Pancreas (tissue), 10 donors: ENCODE measurements around the gene FAM193A. TPM values are rescaled to one million over a fixed set of nuclear protein-coding genes. Genes with fewer than 3 reads are reported as not detected.
"Not testable (repeated sequence)": the region's sequence is repeated elsewhere in the genome, so short reads cannot be mapped to it uniquely, and the experiment has no call there.

Source experiments
- ATAC-seq, 4 donors: fragments of 200-7000 bp; cut with Tn5 transposase; one replicate each; pipeline versions ENCODE4 v1.8.0 to v1.9.1; 2020; ENCODE audit warnings: mild to moderate bottlenecking in 4 of 4, moderate library complexity in 4 of 4
- DNase-seq, 6 donors: peaks; one replicate each; pipeline ENCODE4 v3.0.0-alpha.2; 2020
- FAIRE-seq: peaks from 2 replicates; lab custom pipeline; 2012; peaks lifted over from hg19 to GRCh38; lab: Jason Lieb, UNC
- H3K27ac ChIP-seq, 4 donors: fragments of 200-600 bp; sonication (generic); 1 replicate in 3 of 4; 2 replicates in 1 of 4; pipeline versions ENCODE4 v1.5.0 to v1.8.0; 2020
- H3K27me3 ChIP-seq, 4 donors: fragments of 200-600 bp; one replicate each; pipeline ENCODE4 v1.8.0; 2021
- H3K36me3 ChIP-seq, 3 donors: fragments of 200-600 bp; sonication (generic) in 1 of 3; one replicate each; pipeline versions ENCODE4 v1.5.0 to v1.8.0; 2020 to 2021
- H3K4me1 ChIP-seq, 3 donors: fragments of 200-600 bp; one replicate each; pipeline ENCODE4 v1.8.0; 2021
- H3K4me3 ChIP-seq, 4 donors: fragments of 200-600 bp; sonication (generic) in 2 of 4; one replicate each; pipeline versions ENCODE4 v1.5.0 to v1.8.0; 2020 to 2021
- H3K9me3 ChIP-seq, 4 donors: fragments of 200-600 bp; one replicate each; pipeline ENCODE4 v1.8.0; 2021
- CTCF ChIP-seq, 4 donors: fragments of 200-600 bp; sonication (generic) in 3 of 4; IDR thresholded peaks; one replicate each; pipeline versions ENCODE4 v1.5.0 to v1.8.0; 2021; ENCODE audit warnings: antibody characterized with exemption in 4 of 4
- WGBS, 2 donors: extraction: QIAGEN DNeasy Blood & Tissue Kit; methylation state at CpG; one replicate each; pipeline ENCODE4 v1.1.7; 2013; 5-methylcytosine and 5-hydroxymethylcytosine counted together
- intact Hi-C, 3 donors: fragments of 100-400 bp; cut with DNase I; formaldehyde crosslinking; loops; one replicate each; pipeline versions ENCODE4 v1.11.1 to v1.14.2; 2022
- polyA plus RNA-seq, 2 donors: library from polyadenylated mRNA; stranded (reverse); fragments of 200-250 nt; gene quantifications; one replicate each; pipeline ENCODE4 v1.2.3, GENCODE V29; 2013
- total RNA-seq, 6 donors: library from RNA; stranded (reverse); fragmentation: NEBNext Ultra II Directional in 4 of 6; extraction: Animal tissue kit (Norgen Biotek cat#: 25700) in 4 of 6; gene quantifications; one replicate each; pipeline versions ENCODE4 v1.2.1 to v1.2.4, GENCODE V29; 2021 to 2023
- donor health status: healthy with polysubstance abuse.
- donor health status: DM: no; HTN: no; CAD: no; lungs with moderate emphysema.
- donor health status: DM: no; HTN: no; CAD: no.
- donor health status: control.
- donor health status: control.
- donor health status: Bipolar disorder and iron deficiency.
- donor health status: DM: yes; HTN: yes; CAD: no.
- donor health status: DM: no; HTN: no; CAD: no.
- donor health status: DM: no; HTN: no; CAD: no.
- donor health status: DM: yes; HTN: yes; CAD: no.

Gene FAM193A
- total and polyA plus RNA-seq, 8 donors, result 10.1 to 17.0 (median 10.7) TPM

- FAIRE-seq (no peak), DNase-seq (no peak), ATAC-seq (no peak)
- intact Hi-C loops, result no loop called here
- Histone ChIP-seq H3K27me3 (no peaks in the 10 kb centered on the region), H3K9me3 (no peaks in the 10 kb centered on the region), H3K4me3 (no peak overlapping the region), H3K27ac (no peak overlapping the region), H3K4me1 (no peaks in the 10 kb centered on the region), H3K36me3 (peaks cover 0 to 13% (median 8%) of the 10 kb centered on the region in 3 donors)
- 91% methylated on average over 3 of the region's 3 CpGs for WGBS, 2 donors
- no peak for TF ChIP-seq CTCF (IDR thresholded peaks at IDR 0.05)
Measured at GRCh38 chr4:2723751-2724150, 187.3 kb downstream of the FAM193A start.

- Histone ChIP-seq H3K36me3 (peaks cover 4 to 13% (median 5%) of the 10 kb centered on the region in 3 donors), H3K4me1 (no peaks in the 10 kb centered on the region), H3K4me3 (no peak overlapping the region), H3K27ac (no peak overlapping the region), H3K27me3 (no peaks in the 10 kb centered on the region), H3K9me3 (no peaks in the 10 kb centered on the region)
- DNase-seq, result no peak
- ATAC-seq, result no peak
- no peak for TF ChIP-seq CTCF (IDR thresholded peaks at IDR 0.05)
- no peak for FAIRE-seq
- 96 to 97% methylated on average over 4 of the region's 4 CpGs for WGBS, 2 donors
- intact Hi-C loops, result no loop called here
Measured at GRCh38 chr4:2725380-2725779, 188.9 kb downstream of the FAM193A start.

GRCh38 chr4:2726881-2727280 is 190.4 kb downstream of the FAM193A start:
- H3K36me3 ChIP-seq, result peaks cover 4 to 11% (median 6%) of the 10 kb centered on the region in 3 donors
- 97 to 98% methylated on average over 17 of the region's 17 CpGs for WGBS, 2 donors
- H3K4me1 ChIP-seq, FAIRE-seq, intact Hi-C loops, H3K27me3 ChIP-seq, H3K9me3 ChIP-seq, H3K27ac ChIP-seq, ATAC-seq, H3K4me3 ChIP-seq: not testable (repeated sequence)
- peak in 1 of 6 donors; percentile 15 for DNase-seq

- no peaks in the 10 kb centered on the region for H3K4me1 ChIP-seq
- 81 to 88% methylated on average over 3 of the region's 3 CpGs for WGBS, 2 donors
- ATAC-seq (no peak), DNase-seq (no peak), FAIRE-seq (no peak)
- intact Hi-C loops, result no loop called here
- H3K27ac ChIP-seq, result no peak overlapping the region
- no peaks in the 10 kb centered on the region for H3K27me3 ChIP-seq
- no peak for TF ChIP-seq CTCF (IDR thresholded peaks at IDR 0.05)
- no peak overlapping the region for H3K4me3 ChIP-seq
- peaks cover 4 to 18% (median 5%) of the 10 kb centered on the region in 3 donors for H3K36me3 ChIP-seq
- H3K9me3 ChIP-seq, result no peaks in the 10 kb centered on the region
Measured at GRCh38 chr4:2728221-2728620, 191.8 kb downstream of the FAM193A start.

- intact Hi-C loops, result no loop called here
- WGBS, 2 donors, result 95 to 98% methylated on average over 12 of the region's 12 CpGs
- Histone ChIP-seq H3K27me3 (no peaks in the 10 kb centered on the region), H3K4me1 (no peaks in the 10 kb centered on the region), H3K9me3 (no peaks in the 10 kb centered on the region), H3K36me3 (peaks cover 4 to 18% (median 5%) of the 10 kb centered on the region in 3 donors), H3K27ac (no peak overlapping the region), H3K4me3 (no peak overlapping the region)
- no peak for TF ChIP-seq CTCF (IDR thresholded peaks at IDR 0.05)
- no peak for ATAC-seq
- peak in 1 of 6 donors; percentile 26 for DNase-seq
- FAIRE-seq, result no peak
Measured at GRCh38 chr4:2728806-2729532, 192.5 kb downstream of the FAM193A start.
